Endodermal cell (in vitro differentiated cells): ENCODE data around the gene HABP2. TPM values are rescaled to one million over a fixed set of nuclear protein-coding genes. Genes with fewer than 3 reads are reported as not detected.

Experiments
- DNase-seq: peaks from one replicate; pipeline ENCODE4 v3.0.0-alpha.2; 2017
- H3K27ac ChIP-seq: 2 replicates; pipeline ENCODE4 v1.5.1; 2013; ENCODE audit warnings: mild to moderate bottlenecking, low read depth, low read length, moderate library complexity
- H3K27me3 ChIP-seq: 2 replicates; pipeline ENCODE4 v1.6.1; 2013; ENCODE audit warnings: mild to moderate bottlenecking, low read length, moderate library complexity; ENCODE audit not compliant: insufficient read depth, control insufficient read depth, poor library complexity, severe bottlenecking
- H3K36me3 ChIP-seq: 2 replicates; pipeline ENCODE4 v1.7.0; 2013; ENCODE audit warnings: mild to moderate bottlenecking, low read length, moderate library complexity; ENCODE audit not compliant: control insufficient read depth, insufficient read depth
- H3K4me1 ChIP-seq: one replicate; pipeline ENCODE4 v1.7.0; 2013; ENCODE audit warnings: low read length; ENCODE audit not compliant: control insufficient read depth, insufficient read depth
- H3K4me3 ChIP-seq: 2 replicates; pipeline ENCODE4 v1.5.1; 2013; ENCODE audit warnings: mild to moderate bottlenecking, low read length, moderate library complexity
- H3K9ac ChIP-seq: 2 replicates; pipeline ENCODE4 v1.6.1; 2013; ENCODE audit warnings: mild to moderate bottlenecking, low read length, moderate library complexity; ENCODE audit not compliant: poor library complexity, severe bottlenecking; ENCODE audit errors: extremely low read depth
- H3K9me3 ChIP-seq: 2 replicates; pipeline ENCODE4 v1.6.1; 2013; ENCODE audit warnings: mild to moderate bottlenecking, low read length, moderate library complexity; ENCODE audit not compliant: control insufficient read depth
- H3K27ac Mint-ChIP-seq: 2 replicates; pipeline ENCODE4 v1.8.0; 2020; ENCODE audit warnings: mixed read lengths
- H3K27me3 Mint-ChIP-seq: 2 replicates; pipeline ENCODE4 v1.8.0; 2021; ENCODE audit warnings: mild to moderate bottlenecking, mixed read lengths; ENCODE audit not compliant: insufficient read depth
- H3K36me3 Mint-ChIP-seq: 2 replicates; pipeline ENCODE4 v1.8.0; 2020; ENCODE audit warnings: low read depth, mixed read lengths
- H3K4me1 Mint-ChIP-seq: 2 replicates; pipeline ENCODE4 v1.8.0; 2020; ENCODE audit warnings: mixed read lengths
- H3K4me3 Mint-ChIP-seq: 2 replicates; pipeline ENCODE4 v1.8.0; 2020; ENCODE audit warnings: mild to moderate bottlenecking, moderate library complexity, mixed read lengths
- H3K9me3 Mint-ChIP-seq: 2 replicates; pipeline ENCODE4 v1.8.0; 2020; ENCODE audit warnings: mild to moderate bottlenecking, mixed read lengths
- WGBS, 2 experiments: methylation state at CpG; one replicate each; pipeline versions ENCODE4 v1.1.5 to v1.1.7; 2013; ENCODE audit warnings: missing lambda C conversion rate in 2 of 2, mixed read lengths in 1 of 2; ENCODE audit not compliant: insufficient coverage in 1 of 2, insufficient read length in 1 of 2; 5-methylcytosine and 5-hydroxymethylcytosine counted together
- total RNA-seq, 2 donors: library from RNA; stranded (reverse); fragmentation: NEBNext Ultra II Directional in 1 of 2; extraction: Animal tissue kit (Norgen Biotek cat#: 25700) in 1 of 2; gene quantifications; 2 replicates in 1 of 2; 3 replicates in 1 of 2; pipeline ENCODE4 v1.2.1, GENCODE V29; 2021
- TF ChIP-seq, protein P1 (sequence below): fragments of 200-600 bp; sonication (generic); conservative IDR thresholded peaks from 2 replicates; pipeline ENCODE4 v1.5.0; 2021; ENCODE audit warnings: antibody characterized with exemption, mild to moderate bottlenecking

Gene HABP2
- total RNA-seq, 2 donors from 2014 or later = 0.71 to 1.6 TPM

DNA sequence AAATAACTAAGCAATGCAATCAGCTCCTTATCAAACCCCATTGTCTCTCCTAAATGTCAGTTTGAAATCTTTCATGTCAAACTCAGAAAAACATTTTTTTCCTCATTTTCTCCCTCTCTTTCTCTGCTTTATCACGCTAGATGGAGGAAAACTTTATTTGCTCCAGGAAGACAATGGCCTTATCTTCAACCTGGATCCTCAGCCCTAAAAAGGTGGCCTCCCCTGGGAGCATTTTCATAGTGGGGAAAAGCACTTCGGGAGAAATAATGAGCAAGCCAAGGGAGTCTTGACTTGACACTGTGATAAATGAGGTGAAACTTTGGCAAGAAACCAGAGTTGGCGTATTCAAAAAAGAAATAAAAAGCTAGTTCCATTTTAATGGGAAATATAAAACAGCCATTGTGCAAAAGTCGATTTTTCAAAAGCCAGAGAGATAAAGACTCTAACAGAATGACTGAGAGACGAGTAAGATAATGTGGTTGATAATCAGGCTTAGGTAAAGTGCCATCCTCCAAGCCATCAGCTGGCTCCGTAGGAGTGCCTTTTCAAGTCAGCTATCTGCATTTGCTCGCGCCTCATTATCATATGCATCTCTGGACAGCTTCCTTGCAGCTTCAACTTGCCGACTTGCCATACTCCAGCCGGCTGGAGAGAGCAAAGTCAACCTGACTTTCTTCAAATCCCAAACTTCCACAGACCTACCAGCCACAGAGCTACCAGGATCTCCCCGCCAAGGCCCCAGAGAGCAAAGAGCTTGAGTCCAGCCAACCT lies 19.9 kb downstream of the HABP2 start:
- peak overlapping the region; percentile 21 for H3K4me3 ChIP-seq
- Mint-ChIP-seq H3K27me3 (peaks cover 1% of the 10 kb centered on the region), H3K27ac (no peak overlapping the region), H3K4me1 (peaks cover 38% of the 10 kb centered on the region), H3K4me3 (peak overlapping the region; percentile 6), H3K9me3 (no peaks in the 10 kb centered on the region), H3K36me3 (no peaks in the 10 kb centered on the region)
- H3K36me3 ChIP-seq = no peaks in the 10 kb centered on the region
- TF ChIP-seq, protein P1, sequence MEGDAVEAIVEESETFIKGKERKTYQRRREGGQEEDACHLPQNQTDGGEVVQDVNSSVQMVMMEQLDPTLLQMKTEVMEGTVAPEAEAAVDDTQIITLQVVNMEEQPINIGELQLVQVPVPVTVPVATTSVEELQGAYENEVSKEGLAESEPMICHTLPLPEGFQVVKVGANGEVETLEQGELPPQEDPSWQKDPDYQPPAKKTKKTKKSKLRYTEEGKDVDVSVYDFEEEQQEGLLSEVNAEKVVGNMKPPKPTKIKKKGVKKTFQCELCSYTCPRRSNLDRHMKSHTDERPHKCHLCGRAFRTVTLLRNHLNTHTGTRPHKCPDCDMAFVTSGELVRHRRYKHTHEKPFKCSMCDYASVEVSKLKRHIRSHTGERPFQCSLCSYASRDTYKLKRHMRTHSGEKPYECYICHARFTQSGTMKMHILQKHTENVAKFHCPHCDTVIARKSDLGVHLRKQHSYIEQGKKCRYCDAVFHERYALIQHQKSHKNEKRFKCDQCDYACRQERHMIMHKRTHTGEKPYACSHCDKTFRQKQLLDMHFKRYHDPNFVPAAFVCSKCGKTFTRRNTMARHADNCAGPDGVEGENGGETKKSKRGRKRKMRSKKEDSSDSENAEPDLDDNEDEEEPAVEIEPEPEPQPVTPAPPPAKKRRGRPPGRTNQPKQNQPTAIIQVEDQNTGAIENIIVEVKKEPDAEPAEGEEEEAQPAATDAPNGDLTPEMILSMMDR = no peak
- no peaks in the 10 kb centered on the region for H3K27me3 ChIP-seq
- H3K27ac ChIP-seq = no peak overlapping the region
- peaks cover 20% of the 10 kb centered on the region for H3K4me1 ChIP-seq
- DNase-seq = peak; percentile 79
- H3K9me3 ChIP-seq = no peaks in the 10 kb centered on the region
- WGBS, 2 experiments = 34 to 53% methylated on average over 6 to 11 of the region's 11 CpGs
- H3K9ac ChIP-seq = no peak overlapping the region

DNA sequence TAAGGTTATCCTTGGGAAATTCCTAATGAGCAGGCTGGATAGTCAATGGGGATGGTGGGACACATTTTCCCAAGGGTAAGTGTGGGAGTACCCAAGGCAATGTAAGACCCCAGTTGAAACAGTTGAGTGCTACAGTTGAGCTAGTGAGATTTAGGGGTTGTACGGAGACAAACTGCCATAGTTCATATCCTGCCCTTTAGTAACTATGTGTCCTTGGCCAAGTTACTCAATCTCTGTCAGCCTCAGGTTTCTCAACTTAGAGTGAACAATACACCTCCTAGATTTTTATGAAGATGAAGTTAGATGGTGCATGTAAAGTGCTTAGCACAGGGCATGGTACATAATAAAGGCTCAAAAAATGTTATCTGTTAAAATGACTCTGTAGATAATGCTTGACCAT lies 20.5 kb downstream of the HABP2 start:
- no peaks in the 10 kb centered on the region for H3K27me3 ChIP-seq
- no peak overlapping the region for H3K27ac ChIP-seq
- DNase-seq = no peak
- H3K36me3 ChIP-seq = no peaks in the 10 kb centered on the region
- Mint-ChIP-seq H3K27me3 (peaks cover 1% of the 10 kb centered on the region), H3K36me3 (no peaks in the 10 kb centered on the region), H3K9me3 (no peaks in the 10 kb centered on the region), H3K4me3 (peak overlapping the region; percentile 6), H3K4me1 (peaks cover 38% of the 10 kb centered on the region), H3K27ac (no peak overlapping the region)
- no peak overlapping the region for H3K9ac ChIP-seq
- no peaks in the 10 kb centered on the region for H3K9me3 ChIP-seq
- peak overlapping the region; percentile 21 for H3K4me3 ChIP-seq
- peaks cover 20% of the 10 kb centered on the region for H3K4me1 ChIP-seq
- TF ChIP-seq, protein P1 = no peak
- WGBS, 2 experiments = 80 to 100% methylated on average over 1 of the region's 1 CpG

DNA sequence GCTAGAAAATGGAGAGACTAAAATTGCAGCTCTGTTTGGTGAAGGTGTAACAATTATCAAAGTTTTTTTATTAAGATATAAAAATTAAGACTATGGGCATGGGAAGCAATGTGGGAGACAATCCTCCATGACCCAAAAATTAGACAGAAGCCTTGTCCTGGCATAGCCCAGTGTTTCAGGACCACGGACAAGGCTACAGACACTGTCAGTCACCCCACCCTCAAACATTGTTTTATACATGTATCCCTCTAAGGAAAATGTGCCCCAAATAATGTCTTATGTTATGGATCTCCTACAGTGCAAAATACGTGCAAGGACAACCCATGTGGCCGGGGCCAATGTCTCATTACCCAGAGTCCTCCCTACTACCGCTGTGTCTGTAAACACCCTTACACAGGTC lies 24.0 kb downstream of the HABP2 start:
- DNase-seq = peak; percentile 77
- Histone ChIP-seq H3K9me3 (no peaks in the 10 kb centered on the region), H3K27me3 (no peaks in the 10 kb centered on the region), H3K4me3 (no peak overlapping the region), H3K27ac (no peak overlapping the region), H3K36me3 (no peaks in the 10 kb centered on the region), H3K4me1 (peaks cover 11% of the 10 kb centered on the region), H3K9ac (no peak overlapping the region)
- Mint-ChIP-seq H3K27me3 (peaks cover 7% of the 10 kb centered on the region), H3K4me1 (peaks cover 33% of the 10 kb centered on the region), H3K27ac (no peak overlapping the region), H3K9me3 (no peaks in the 10 kb centered on the region), H3K4me3 (no peak overlapping the region), H3K36me3 (no peaks in the 10 kb centered on the region)
- 70 to 82% methylated on average over 3 to 4 of the region's 4 CpGs for WGBS, 2 experiments
- TF ChIP-seq, protein P1 = no peak
